GM19395 (cell line): Measurements from ENCODE around the gene CINP.

Experiments used
- ATAC-seq: cut with Tn5 transposase; IDR thresholded peaks from one replicate; pipeline ENCODE4 v1.9.1; 2021; ENCODE audit warnings: mild to moderate bottlenecking, moderate library complexity; ENCODE audit not compliant: unreplicated experiment

CINP gene

GRCh38 chr14:102362545-102363181 lies at the start of gene CINP, which contains the start of gene TECPR2:
CINP (minus strand) TSS chr14:102362890; CDS start chr14:102362851, 39 bp downstream.
TECPR2 (plus strand) TSS chr14:102362941; CDS start chr14:102376722, 13,781 bp downstream.
- peak; percentile 86 for ATAC-seq

- no peak for ATAC-seq
Observed at GRCh38 chr14:102408724-102409123, 46.0 kb upstream of the CINP start.

GRCh38 chr14:102407258-102407657 lies 44.6 kb upstream of the CINP start:
- no peak for ATAC-seq

- ATAC-seq, result no peak
Observed at GRCh38 chr14:102403028-102403427, 40.3 kb upstream of the CINP start.

GRCh38 chr14:102396521-102396920 lies 33.8 kb upstream of the CINP start:
- ATAC-seq, result no peak

- no peak for ATAC-seq
Observed at GRCh38 chr14:102394717-102395375, 32.2 kb upstream of the CINP start.

- ATAC-seq, result no peak
Observed at GRCh38 chr14:102392506-102392905, 29.8 kb upstream of the CINP start.

GRCh38 chr14:102390064-102390855 lies 27.6 kb upstream of the CINP start:
- ATAC-seq, result no peak

GRCh38 chr14:102389246-102389645 lies 26.6 kb upstream of the CINP start:
- no peak for ATAC-seq

- no peak for ATAC-seq
Observed at GRCh38 chr14:102387086-102387485, 24.4 kb upstream of the CINP start.

GRCh38 chr14:102378830-102379229 lies 16.1 kb upstream of the CINP start:
- ATAC-seq, result no peak

- no peak for ATAC-seq
Observed at GRCh38 chr14:102377696-102378095, 15.0 kb upstream of the CINP start.

GRCh38 chr14:102375119-102375518 lies 12.4 kb upstream of the CINP start:
- no peak for ATAC-seq

- no peak for ATAC-seq
Observed at GRCh38 chr14:102374264-102374663, 11.6 kb upstream of the CINP start.

GRCh38 chr14:102373110-102373509 lies 10.4 kb upstream of the CINP start:
- peak; percentile 51 for ATAC-seq

- no peak for ATAC-seq
Observed at GRCh38 chr14:102371361-102371760, 8.7 kb upstream of the CINP start.

GRCh38 chr14:102370305-102370809 lies 7.7 kb upstream of the CINP start:
- no peak for ATAC-seq

- ATAC-seq, result peak; percentile 31
Observed at GRCh38 chr14:102363182-102363943, 673 bp upstream of the CINP start.

GRCh38 chr14:102362084-102362483 lies 606 bp downstream of the CINP start:
- peak; percentile 39 for ATAC-seq

- no peak for ATAC-seq
Observed at GRCh38 chr14:102360388-102360787, 2.3 kb downstream of the CINP start.

GRCh38 chr14:102359341-102359740 lies 3.3 kb downstream of the CINP start:
- ATAC-seq, result no peak
